Measurements from ENCODE around the gene DICER1.

DICER1 gene

GRCh38 chr14:95190346-95190840 lies 33.1 kb upstream of the DICER1 start:
- no peak for TF ChIP-seq CTCF (IDR thresholded peaks at IDR 0.05)
- Histone ChIP-seq H3K4me3 (ENCODE audit: low read depth in 1 of 2, low read length in 1 of 2) (no peak overlapping the region), H3K27me3 (no peaks in the 10 kb centered on the region), H3K4me1 (ENCODE audit: control insufficient read depth in 1 of 2, insufficient read depth in 1 of 2, low read depth in 1 of 2, low read length in 1 of 2) (peaks cover 45 to 46% of the 10 kb centered on the region in 2 experiments), H3K36me3 (no peaks in the 10 kb centered on the region), H3K9me3 (no peaks in the 10 kb centered on the region), H3K27ac (peak overlapping the region; percentile 98)

GRCh38 chr14:95189367-95190132 lies 32.2 kb upstream of the DICER1 start:
- Histone ChIP-seq H3K27me3 (no peaks in the 10 kb centered on the region), H3K4me1 (ENCODE audit: control insufficient read depth in 1 of 2, insufficient read depth in 1 of 2, low read depth in 1 of 2, low read length in 1 of 2) (peaks cover 54% of the 10 kb centered on the region in 2 experiments), H3K27ac (peak overlapping the region; percentile 98), H3K36me3 (no peaks in the 10 kb centered on the region), H3K9me3 (no peaks in the 10 kb centered on the region), H3K4me3 (ENCODE audit: low read depth in 1 of 2, low read length in 1 of 2) (no peak overlapping the region)
- TF ChIP-seq CTCF (IDR thresholded peaks at IDR 0.05), result no peak

- Histone ChIP-seq H3K36me3 (no peaks in the 10 kb centered on the region), H3K27me3 (no peaks in the 10 kb centered on the region), H3K4me1 (ENCODE audit: control insufficient read depth in 1 of 2, insufficient read depth in 1 of 2, low read depth in 1 of 2, low read length in 1 of 2) (peaks cover 65 to 66% of the 10 kb centered on the region in 2 experiments), H3K9me3 (no peaks in the 10 kb centered on the region), H3K4me3 (ENCODE audit: low read depth in 1 of 2, low read length in 1 of 2) (no peak overlapping the region), H3K27ac (peak overlapping the region; percentile 98)
- TF ChIP-seq CTCF (IDR thresholded peaks at IDR 0.05), result no peak
Measured at GRCh38 chr14:95188380-95188779, 31.1 kb upstream of the DICER1 start.

GRCh38 chr14:95185767-95186392 lies 28.6 kb upstream of the DICER1 start:
- no peak for TF ChIP-seq CTCF (IDR thresholded peaks at IDR 0.05)
- H3K27me3 ChIP-seq, result no peaks in the 10 kb centered on the region
- no peaks in the 10 kb centered on the region for H3K36me3 ChIP-seq
- H3K4me1 ChIP-seq (ENCODE audit: control insufficient read depth in 1 of 2, insufficient read depth in 1 of 2, low read depth in 1 of 2, low read length in 1 of 2), result peaks cover 63 to 67% of the 10 kb centered on the region in 2 experiments
- peak overlapping the region; percentile 77 to 81 for H3K4me3 ChIP-seq (ENCODE audit: low read depth in 1 of 2, low read length in 1 of 2)
- no peaks in the 10 kb centered on the region for H3K9me3 ChIP-seq
- H3K27ac ChIP-seq, result peak overlapping the region; percentile 98

- H3K4me1 ChIP-seq (ENCODE audit: control insufficient read depth in 1 of 2, insufficient read depth in 1 of 2, low read depth in 1 of 2, low read length in 1 of 2), result peaks cover 62 to 67% of the 10 kb centered on the region in 2 experiments
- peak overlapping the region; percentile 98 for H3K27ac ChIP-seq
- H3K4me3 ChIP-seq (ENCODE audit: low read depth in 1 of 2, low read length in 1 of 2), result peak overlapping the region; percentile 77 to 81
Measured at GRCh38 chr14:95185033-95185766, 27.9 kb upstream of the DICER1 start.

More at GRCh38 chr14:95185033-95185766, 27.9 kb upstream of the DICER1 start:
- TF ChIP-seq CTCF (IDR thresholded peaks at IDR 0.05), result no peak
- Histone ChIP-seq H3K27me3 (no peaks in the 10 kb centered on the region), H3K36me3 (no peaks in the 10 kb centered on the region), H3K9me3 (no peaks in the 10 kb centered on the region)

Measured in neutrophil (primary cell).